Measurements from ENCODE around the gene PCDH15. TPM values are rescaled to one million over a fixed set of nuclear protein-coding genes. Genes with fewer than 3 reads are reported as not detected.

PCDH15 gene
- total RNA-seq, 1 donor from 2014 or later, result not detected

- TF ChIP-seq CTCF (IDR thresholded peaks at IDR 0.05), result no peak
- no peaks in the 10 kb centered on the region for H3K9me3 Mint-ChIP-seq (ENCODE audit: low read depth)
These were observed 3.3 kb downstream of the PCDH15 start for GRCh38 chr10:54797636-54798321.

GRCh38 chr10:54796881-54797280 lies 4.2 kb downstream of the PCDH15 start:
- H3K4me3 Mint-ChIP-seq (ENCODE audit: unreplicated experiment), result no peak overlapping the region
- H3K9me3 Mint-ChIP-seq (ENCODE audit: low read depth), result no peaks in the 10 kb centered on the region
- H3K27me3 Mint-ChIP-seq (ENCODE audit: low read depth), result no peaks in the 10 kb centered on the region
- peaks cover 14% of the 10 kb centered on the region for H3K4me1 Mint-ChIP-seq (ENCODE audit: low read depth)
- no peak for DNase-seq (ENCODE audit: low spot score)
- no peaks in the 10 kb centered on the region for H3K36me3 Mint-ChIP-seq (ENCODE audit: low read depth)
- no peak for TF ChIP-seq CTCF (IDR thresholded peaks at IDR 0.05)
- H3K27ac Mint-ChIP-seq (ENCODE audit: unreplicated experiment), result no peak overlapping the region

More at GRCh38 chr10:54797636-54798321, 3.3 kb downstream of the PCDH15 start:
- no peak for DNase-seq (ENCODE audit: low spot score)
- no peaks in the 10 kb centered on the region for H3K36me3 Mint-ChIP-seq (ENCODE audit: low read depth)
- H3K4me1 Mint-ChIP-seq (ENCODE audit: low read depth), result peaks cover 14% of the 10 kb centered on the region
- no peak overlapping the region for H3K4me3 Mint-ChIP-seq (ENCODE audit: unreplicated experiment)
- no peaks in the 10 kb centered on the region for H3K27me3 Mint-ChIP-seq (ENCODE audit: low read depth)
- no peak overlapping the region for H3K27ac Mint-ChIP-seq (ENCODE audit: unreplicated experiment)

- Mint-ChIP-seq H3K4me3 (ENCODE audit: unreplicated experiment) (no peak overlapping the region), H3K27me3 (ENCODE audit: low read depth) (no peaks in the 10 kb centered on the region), H3K9me3 (ENCODE audit: low read depth) (peaks cover 2% of the 10 kb centered on the region), H3K4me1 (ENCODE audit: low read depth) (no peaks in the 10 kb centered on the region), H3K27ac (ENCODE audit: unreplicated experiment) (no peak overlapping the region), H3K36me3 (ENCODE audit: low read depth) (no peaks in the 10 kb centered on the region)
- DNase-seq (ENCODE audit: low spot score), result no peak
- no peak for TF ChIP-seq CTCF (IDR thresholded peaks at IDR 0.05)
These were observed 24.4 kb downstream of the PCDH15 start for GRCh38 chr10:54776622-54777021.

GRCh38 chr10:54772468-54773122 lies 28.4 kb downstream of the PCDH15 start:
- no peak for TF ChIP-seq CTCF (IDR thresholded peaks at IDR 0.05)
- peaks cover 2% of the 10 kb centered on the region for H3K9me3 Mint-ChIP-seq (ENCODE audit: low read depth)
- H3K27ac Mint-ChIP-seq (ENCODE audit: unreplicated experiment), result no peak overlapping the region
- no peaks in the 10 kb centered on the region for H3K27me3 Mint-ChIP-seq (ENCODE audit: low read depth)
- H3K36me3 Mint-ChIP-seq (ENCODE audit: low read depth), result no peaks in the 10 kb centered on the region
- no peak for DNase-seq (ENCODE audit: low spot score)
- no peak overlapping the region for H3K4me3 Mint-ChIP-seq (ENCODE audit: unreplicated experiment)
- no peaks in the 10 kb centered on the region for H3K4me1 Mint-ChIP-seq (ENCODE audit: low read depth)

GRCh38 chr10:54769051-54769450 lies 32.0 kb downstream of the PCDH15 start:
- no peak for TF ChIP-seq CTCF (IDR thresholded peaks at IDR 0.05)
- Mint-ChIP-seq H3K36me3 (ENCODE audit: low read depth) (no peaks in the 10 kb centered on the region), H3K27me3 (ENCODE audit: low read depth) (no peaks in the 10 kb centered on the region), H3K27ac (ENCODE audit: unreplicated experiment) (no peak overlapping the region), H3K4me1 (ENCODE audit: low read depth) (no peaks in the 10 kb centered on the region), H3K9me3 (ENCODE audit: low read depth) (no peaks in the 10 kb centered on the region), H3K4me3 (ENCODE audit: unreplicated experiment) (no peak overlapping the region)
- DNase-seq (ENCODE audit: low spot score), result no peak
